A549 (cell line): ENCODE data around the gene NHSL2. TPM values are rescaled to one million over a fixed set of nuclear protein-coding genes. Genes with fewer than 3 reads are reported as not detected.
A peak's percentile ranks its signal among the peaks of the same experiment; 100 is the strongest.

Experiments
- ATAC-seq, 2 experiments: fragments of 200-7000 bp in 1 of 2; fragments of >200 bp in 1 of 2; cut with Nextera tagmentation in 1 of 2; cut with Tn5 transposase in 1 of 2; 3 replicates each; pipeline versions ENCODE4 v1.8.0 to v1.9.1; 2018 to 2020; ENCODE audit warnings: mild to moderate bottlenecking in 1 of 2, moderate library complexity in 1 of 2
- CTCF ChIA-PET: fragments of 300-600 bp; sonication (Branson Sonifier 250); formaldehyde crosslinking; extraction: SDS; loops from one replicate; lab custom pipeline; 2021; ENCODE audit warnings: antibody characterized with exemption, inconsistent platforms; lab: Yijun Ruan, JAX
- POLR2A ChIA-PET: fragments of 350-600 bp; formaldehyde crosslinking; extraction: SDS; loops from one replicate; lab custom pipeline; 2021; ENCODE audit warnings: antibody characterized with exemption, inconsistent platforms; lab: Yijun Ruan, JAX
- DNase-seq, 2 experiments: peaks; one replicate each; pipeline versions ENCODE4 v3.0.0 to v3.0.0-alpha.2; 2011 to 2016; ENCODE audit warnings: low read depth in 1 of 2, low spot score in 1 of 2
- FAIRE-seq: peaks from 2 replicates; lab custom pipeline; 2011; peaks lifted over from hg19 to GRCh38; lab: Jason Lieb, UNC
- H3K27ac ChIP-seq, 2 experiments: fragments of >200 bp; sonication (Bioruptor Twin); formaldehyde crosslinking; 3 replicates each; pipeline ENCODE4 v1.5.1; 2016 to 2017
- H3K4me1 ChIP-seq: fragments of >200 bp; sonication (Bioruptor Twin); formaldehyde crosslinking; 3 replicates; pipeline ENCODE4 v1.6.1; 2016
- H3K4me2 ChIP-seq: fragments of >200 bp; sonication (Bioruptor Twin); formaldehyde crosslinking; 3 replicates; pipeline ENCODE4 v1.6.1; 2016
- H3K4me3 ChIP-seq: fragments of >200 bp; sonication (Bioruptor Twin); formaldehyde crosslinking; 3 replicates; pipeline ENCODE4 v1.5.1; 2016
- H3K9me3 ChIP-seq: fragments of >200 bp; sonication (Bioruptor Twin); formaldehyde crosslinking; 3 replicates; pipeline ENCODE4 v1.6.1; 2016
- ATOH8 ChIP-seq: fragments of 250-450 bp; sonication (Bioruptor Pico); IDR thresholded peaks from 2 replicates; pipeline ENCODE4 v1.5.0; 2020; ENCODE audit warnings: low read depth, mild to moderate bottlenecking, moderate library complexity
- CBX8 ChIP-seq: fragments of 200-600 bp; sonication (generic); IDR thresholded peaks from 2 replicates; pipeline ENCODE4 v1.6.1; 2016
- CEBPB ChIP-seq, 2 experiments: fragments of >200 bp in 1 of 2; sonication (Bioruptor Twin) in 1 of 2; formaldehyde crosslinking in 1 of 2; IDR thresholded peaks; 2 replicates each; pipeline ENCODE4 v1.6.1; 2012 to 2016
- E2F6 ChIP-seq: IDR thresholded peaks from 2 replicates; pipeline ENCODE4 v1.6.1; 2012; ENCODE audit warnings: low read depth, borderline replicate concordance
- EHF ChIP-seq: fragments of 250-450 bp; sonication (Bioruptor Pico); IDR thresholded peaks from 2 replicates; pipeline ENCODE4 v1.5.0; 2020; ENCODE audit warnings: mild to moderate bottlenecking
- FOSB ChIP-seq: fragments of 250-450 bp; sonication (Bioruptor Pico); IDR thresholded peaks from 2 replicates; pipeline ENCODE4 v1.5.0; 2020; ENCODE audit warnings: mild to moderate bottlenecking, moderate library complexity
- GATA3 ChIP-seq: IDR thresholded peaks from 2 replicates; pipeline ENCODE4 v1.6.1; 2012; ENCODE audit warnings: borderline replicate concordance
- HOXA7 ChIP-seq: fragments of 250-450 bp; sonication (Bioruptor Pico); IDR thresholded peaks from 2 replicates; pipeline ENCODE4 v1.5.0; 2020; ENCODE audit warnings: mild to moderate bottlenecking, moderate library complexity
- HOXB5 ChIP-seq: fragments of 250-450 bp; sonication (Bioruptor Pico); IDR thresholded peaks from 2 replicates; pipeline ENCODE4 v1.5.0; 2020; ENCODE audit warnings: mild to moderate bottlenecking, moderate library complexity
- NPAS2 ChIP-seq: fragments of 250-450 bp; sonication (Bioruptor Pico); IDR thresholded peaks from 2 replicates; pipeline ENCODE4 v1.8.0; 2022; ENCODE audit warnings: mild to moderate bottlenecking, moderate library complexity, borderline replicate concordance
- NR3C1 ChIP-seq: fragments of >200 bp; sonication (Bioruptor Twin); formaldehyde crosslinking; IDR thresholded peaks from 3 replicates; pipeline ENCODE4 v1.6.1; 2017
- POLR2A ChIP-seq: IDR thresholded peaks from 2 replicates; pipeline ENCODE4 v1.6.1; 2012; ENCODE audit warnings: mild to moderate bottlenecking, low read length
- RFX5 ChIP-seq: fragments of 450-650 bp; IDR thresholded peaks from 2 replicates; pipeline ENCODE4 v1.7.1; 2014; ENCODE audit warnings: antibody characterized with exemption, mild to moderate bottlenecking, moderate library complexity
- RNF2 ChIP-seq: fragments of 200-600 bp; sonication (generic); IDR thresholded peaks from 2 replicates; pipeline ENCODE4 v1.6.1; 2016; ENCODE audit warnings: low read depth, mild to moderate bottlenecking, antibody characterized with exemption, moderate library complexity, borderline replicate concordance
- SMC3 ChIP-seq: fragments of >200 bp; sonication (Bioruptor Twin); formaldehyde crosslinking; IDR thresholded peaks from 3 replicates; pipeline ENCODE4 v1.6.1; 2018; ENCODE audit warnings: inconsistent platforms
- SREBF2 ChIP-seq: fragments of 450-650 bp; IDR thresholded peaks from 2 replicates; pipeline ENCODE4 v1.6.1; 2014; ENCODE audit warnings: mild to moderate bottlenecking, moderate library complexity
- TFCP2L1 ChIP-seq: fragments of 250-450 bp; sonication (Bioruptor Pico); IDR thresholded peaks from 2 replicates; pipeline ENCODE4 v1.5.0; 2021; ENCODE audit warnings: mild to moderate bottlenecking
- USF2 ChIP-seq: fragments of 450-650 bp; IDR thresholded peaks from 2 replicates; pipeline ENCODE4 v1.6.1; 2014; ENCODE audit warnings: antibody characterized with exemption
- ZC3H11A ChIP-seq: fragments of 450-650 bp; IDR thresholded peaks from 2 replicates; pipeline ENCODE4 v1.6.1; 2014; ENCODE audit warnings: antibody characterized with exemption, mild to moderate bottlenecking
- WGBS: methylation state at CpG from one replicate; pipeline ENCODE4 v1.1.6; 2017; ENCODE audit errors: missing lambda C conversion rate; 5-methylcytosine and 5-hydroxymethylcytosine counted together
- polyA plus RNA-seq, 4 experiments: library from polyadenylated mRNA; depleted of rRNA in 3 of 4; stranded (reverse); fragments of >200 nt; fragmentation: RNase III in 1 of 4; extraction: RNeasy Plus Mini Kit Qiagen cat#74134 plus additional on column Dnase treatment in 1 of 4; gene quantifications; 2 replicates in 3 of 4; 3 replicates in 1 of 4; pipeline ENCODE4 v1.2.3, GENCODE V29; 2011 to 2017
- TF ChIP-seq, protein P1 (sequence below): fragments of 200-600 bp; sonication (generic); IDR thresholded peaks from 2 replicates; pipeline ENCODE4 v1.6.1; 2016; ENCODE audit warnings: antibody characterized with exemption, mild to moderate bottlenecking, moderate library complexity
- TF ChIP-seq, protein P2 (sequence below): fragments of >200 bp; sonication (Bioruptor Twin); formaldehyde crosslinking; IDR thresholded peaks from 3 replicates; pipeline ENCODE4 v1.6.1; 2016

Gene NHSL2
- polyA plus RNA-seq, 2 of the 4 experiments (the other 2 are of a cell fraction), result 0.26 to 0.48 TPM

- CTCF ChIA-PET, result interaction anchor here (1.1 to 4.6 kb wide), 11 partner anchors 8 to 127 kb away, joined by 3 to 44 read pairs (median 6); no protein-coding TSS in a partner anchor
- Histone ChIP-seq H3K27ac (no peak overlapping the region), H3K4me1 (0 out of 3 replicates have a peak, but pooled peaks cover 4% of the 10 kb centered on the region), H3K9me3 (no peaks in the 10 kb centered on the region), H3K4me3 (no peak overlapping the region), H3K4me2 (no peak overlapping the region)
- ATAC-seq (no peak), FAIRE-seq (peak; percentile 87), DNase-seq (no peak)
- WGBS, result 83% methylated on average over 1 of the region's 1 CpG
- TF ChIP-seq SREBF2 (no peak), NPAS2 (CRISPR knock-in tag) (no peak), ATOH8 (CRISPR knock-in tag) (no peak), E2F6 (no peak), EHF (no peak), USF2 (no peak)
- POLR2A ChIA-PET, result no interaction called here
Measured at GRCh38 chrX:71999535-71999934, 88.9 kb downstream of the NHSL2 start.

DNA sequence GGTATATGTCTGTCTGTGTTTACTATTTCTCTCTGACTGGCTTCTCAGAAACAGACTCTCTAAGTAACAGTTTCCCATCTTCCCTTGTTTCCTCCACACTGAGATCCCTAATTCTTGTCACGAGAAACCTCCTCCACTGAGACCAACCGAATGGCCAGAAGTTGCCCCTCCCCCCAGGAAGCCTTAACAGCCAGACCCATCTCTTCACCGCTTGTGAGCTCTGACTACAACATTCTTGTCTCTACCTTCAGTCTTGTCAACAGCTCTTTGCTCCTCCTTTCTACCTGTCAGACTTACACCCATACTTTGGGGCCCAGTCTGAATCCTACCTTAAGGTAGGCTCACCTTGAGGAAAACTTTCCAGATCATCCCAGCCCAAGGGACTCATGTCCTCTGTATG, 90.8 kb downstream of the NHSL2 start:
- Histone ChIP-seq H3K4me3 (no peak overlapping the region), H3K9me3 (no peaks in the 10 kb centered on the region), H3K27ac (no peak overlapping the region), H3K4me1 (0 out of 3 replicates have a peak, but pooled peaks cover 4% of the 10 kb centered on the region), H3K4me2 (no peak overlapping the region)
- no peak for TF ChIP-seq EHF
- no peak for TF ChIP-seq GATA3
- TF ChIP-seq CBX8, result no peak
- no peak for TF ChIP-seq NR3C1
- TF ChIP-seq HOXA7 (CRISPR knock-in tag), result no peak
- TF ChIP-seq FOSB (CRISPR knock-in tag), result no peak
- ChIA-PET CTCF (interaction anchor here (1.3 to 5.8 kb wide), 5 partner anchors 9 to 125 kb away, joined by 3 to 31 read pairs (median 8); partner anchors contain the start of gene NHSL2), POLR2A (no interaction called here)
- no peak for DNase-seq
- 54% methylated on average over 3 of the region's 3 CpGs for WGBS
- no peak for ATAC-seq
- FAIRE-seq, result no peak

DNA sequence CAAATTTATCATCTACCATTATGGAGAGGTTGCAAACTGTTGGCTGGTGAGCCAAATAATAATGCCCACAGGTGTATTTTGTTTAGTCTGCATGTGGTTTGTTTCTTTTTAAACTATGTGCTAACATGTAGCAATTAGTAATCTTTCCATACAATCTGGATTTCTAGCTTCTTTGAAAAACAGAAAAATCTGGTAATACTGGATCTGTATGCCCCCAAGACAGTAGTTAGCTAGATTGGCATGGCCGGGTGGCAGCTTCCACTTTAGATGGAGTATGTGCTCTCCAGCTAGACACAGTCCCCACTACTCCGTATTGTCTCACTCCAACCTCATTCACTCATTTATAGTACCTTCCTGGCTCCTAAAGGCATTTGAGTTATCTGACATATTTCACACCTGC, 91.3 kb downstream of the NHSL2 start:
- 0 out of 3 replicates have a peak, but pooled peaks cover 4% of the 10 kb centered on the region for H3K4me1 ChIP-seq
- ChIA-PET POLR2A (no interaction called here), CTCF (interaction anchor here (1.8 to 5.9 kb wide), 6 partner anchors 9 to 125 kb away, joined by 4 to 39 read pairs (median 10); partner anchors contain the start of gene NHSL2)
- no peak for ATAC-seq
- no peak for TF ChIP-seq NR3C1
- no peak for TF ChIP-seq ZC3H11A
- 49% methylated on average over 2 of the region's 2 CpGs for WGBS
- no peak overlapping the region for H3K27ac ChIP-seq
- no peak overlapping the region for H3K4me3 ChIP-seq
- no peak for FAIRE-seq
- H3K4me2 ChIP-seq, result no peak overlapping the region
- no peaks in the 10 kb centered on the region for H3K9me3 ChIP-seq
- DNase-seq, result no peak

GRCh38 chrX:72002875-72003274, 92.2 kb downstream of the NHSL2 start:
- DNase-seq (no peak), FAIRE-seq (no peak), ATAC-seq (no peak)
- 0 out of 3 replicates have a peak, but pooled peaks cover 4% of the 10 kb centered on the region for H3K4me1 ChIP-seq
- ChIA-PET POLR2A (no interaction called here), CTCF (interaction anchor here (1.2 to 5.9 kb wide), 9 partner anchors 10 to 124 kb away, joined by 3 to 39 read pairs (median 8); partner anchors contain the start of gene NHSL2)
- no peak overlapping the region for H3K27ac ChIP-seq
- H3K9me3 ChIP-seq, result no peaks in the 10 kb centered on the region
- 91% methylated on average over 6 of the region's 6 CpGs for WGBS
- H3K4me2 ChIP-seq, result no peak overlapping the region
- H3K4me3 ChIP-seq, result no peak overlapping the region
- no peak for TF ChIP-seq POLR2A
- no peak for TF ChIP-seq RFX5
- TF ChIP-seq HOXA7 (CRISPR knock-in tag), result no peak
- TF ChIP-seq USF2, result no peak
- no peak for TF ChIP-seq RNF2
- no peak for TF ChIP-seq TFCP2L1
- TF ChIP-seq, protein P1, sequence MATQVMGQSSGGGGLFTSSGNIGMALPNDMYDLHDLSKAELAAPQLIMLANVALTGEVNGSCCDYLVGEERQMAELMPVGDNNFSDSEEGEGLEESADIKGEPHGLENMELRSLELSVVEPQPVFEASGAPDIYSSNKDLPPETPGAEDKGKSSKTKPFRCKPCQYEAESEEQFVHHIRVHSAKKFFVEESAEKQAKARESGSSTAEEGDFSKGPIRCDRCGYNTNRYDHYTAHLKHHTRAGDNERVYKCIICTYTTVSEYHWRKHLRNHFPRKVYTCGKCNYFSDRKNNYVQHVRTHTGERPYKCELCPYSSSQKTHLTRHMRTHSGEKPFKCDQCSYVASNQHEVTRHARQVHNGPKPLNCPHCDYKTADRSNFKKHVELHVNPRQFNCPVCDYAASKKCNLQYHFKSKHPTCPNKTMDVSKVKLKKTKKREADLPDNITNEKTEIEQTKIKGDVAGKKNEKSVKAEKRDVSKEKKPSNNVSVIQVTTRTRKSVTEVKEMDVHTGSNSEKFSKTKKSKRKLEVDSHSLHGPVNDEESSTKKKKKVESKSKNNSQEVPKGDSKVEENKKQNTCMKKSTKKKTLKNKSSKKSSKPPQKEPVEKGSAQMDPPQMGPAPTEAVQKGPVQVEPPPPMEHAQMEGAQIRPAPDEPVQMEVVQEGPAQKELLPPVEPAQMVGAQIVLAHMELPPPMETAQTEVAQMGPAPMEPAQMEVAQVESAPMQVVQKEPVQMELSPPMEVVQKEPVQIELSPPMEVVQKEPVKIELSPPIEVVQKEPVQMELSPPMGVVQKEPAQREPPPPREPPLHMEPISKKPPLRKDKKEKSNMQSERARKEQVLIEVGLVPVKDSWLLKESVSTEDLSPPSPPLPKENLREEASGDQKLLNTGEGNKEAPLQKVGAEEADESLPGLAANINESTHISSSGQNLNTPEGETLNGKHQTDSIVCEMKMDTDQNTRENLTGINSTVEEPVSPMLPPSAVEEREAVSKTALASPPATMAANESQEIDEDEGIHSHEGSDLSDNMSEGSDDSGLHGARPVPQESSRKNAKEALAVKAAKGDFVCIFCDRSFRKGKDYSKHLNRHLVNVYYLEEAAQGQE, result no peak
- TF ChIP-seq CEBPB (IDR thresholded peaks at IDR 0.05), result no peak
- TF ChIP-seq, protein P2, sequence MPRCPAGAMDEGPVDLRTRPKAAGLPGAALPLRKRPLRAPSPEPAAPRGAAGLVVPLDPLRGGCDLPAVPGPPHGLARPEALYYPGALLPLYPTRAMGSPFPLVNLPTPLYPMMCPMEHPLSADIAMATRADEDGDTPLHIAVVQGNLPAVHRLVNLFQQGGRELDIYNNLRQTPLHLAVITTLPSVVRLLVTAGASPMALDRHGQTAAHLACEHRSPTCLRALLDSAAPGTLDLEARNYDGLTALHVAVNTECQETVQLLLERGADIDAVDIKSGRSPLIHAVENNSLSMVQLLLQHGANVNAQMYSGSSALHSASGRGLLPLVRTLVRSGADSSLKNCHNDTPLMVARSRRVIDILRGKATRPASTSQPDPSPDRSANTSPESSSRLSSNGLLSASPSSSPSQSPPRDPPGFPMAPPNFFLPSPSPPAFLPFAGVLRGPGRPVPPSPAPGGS, result no peak
- TF ChIP-seq SMC3, result no peak
- TF ChIP-seq ATOH8 (CRISPR knock-in tag), result no peak
- TF ChIP-seq HOXB5, result no peak
